HG02840 (cell line): Measurements from ENCODE around the gene S100A14.

ENCODE experiments used
- ATAC-seq: cut with Tn5 transposase; IDR thresholded peaks from one replicate; pipeline ENCODE4 v1.9.1; 2021; ENCODE audit warnings: mild to moderate bottlenecking, moderate library complexity, moderate number of reproducible peaks; ENCODE audit not compliant: unreplicated experiment, low FRiP score

The S100A14 gene

GRCh38 chr1:153567621-153568366 is 48.3 kb downstream of the S100A14 start:
- no peak for ATAC-seq

- no peak for ATAC-seq
Observed at GRCh38 chr1:153566414-153567371, 49.4 kb downstream of the S100A14 start.

GRCh38 chr1:153565529-153566374 is 50.4 kb downstream of the S100A14 start, which contains the start of gene S100A2:
Gene S100A2 (minus strand): TSS chr1:153565844. CDS start chr1:153563877, 1,967 bp downstream.
- no peak for ATAC-seq
